IPS-NIHi7 (cell line): ENCODE measurements around the gene WFDC9.
"Not testable (repeated sequence)": the region's sequence is repeated elsewhere in the genome, so short reads cannot be mapped to it uniquely, and the experiment has no call there.

Source experiments
- DNase-seq: peaks from one replicate; pipeline ENCODE4 v3.0.0; 2012; ENCODE audit warnings: mixed read lengths; ENCODE audit errors: extremely low spot score

The WFDC9 gene

GRCh38 chr20:45631184-45631583, at the start of gene WFDC9:
TSS of gene WFDC9 (minus strand) at chr20:45631284. CDS start at chr20:45610181, 21,103 bp downstream.
- DNase-seq, result no peak

DNA sequence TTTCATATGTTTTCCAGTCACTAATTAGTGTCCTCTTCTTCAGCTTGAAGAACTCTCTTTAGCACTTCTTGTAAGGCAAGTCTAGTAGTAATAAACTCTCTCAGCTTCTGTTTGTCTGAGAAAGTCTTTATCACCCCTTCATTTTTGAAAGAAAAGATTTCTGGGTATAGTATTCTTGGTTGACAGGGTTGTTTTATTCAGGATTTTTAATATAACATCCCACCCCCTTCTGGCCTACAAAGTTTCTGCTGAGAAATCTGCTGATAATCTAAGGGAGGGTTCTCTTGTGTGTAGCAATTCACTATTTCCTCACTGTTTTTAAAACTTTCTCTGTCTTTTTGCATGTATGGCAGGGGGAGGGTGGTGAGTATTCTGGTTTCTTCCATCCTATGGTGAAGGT, 48.6 kb upstream of the WFDC9 start:
- DNase-seq, result no peak

DNA sequence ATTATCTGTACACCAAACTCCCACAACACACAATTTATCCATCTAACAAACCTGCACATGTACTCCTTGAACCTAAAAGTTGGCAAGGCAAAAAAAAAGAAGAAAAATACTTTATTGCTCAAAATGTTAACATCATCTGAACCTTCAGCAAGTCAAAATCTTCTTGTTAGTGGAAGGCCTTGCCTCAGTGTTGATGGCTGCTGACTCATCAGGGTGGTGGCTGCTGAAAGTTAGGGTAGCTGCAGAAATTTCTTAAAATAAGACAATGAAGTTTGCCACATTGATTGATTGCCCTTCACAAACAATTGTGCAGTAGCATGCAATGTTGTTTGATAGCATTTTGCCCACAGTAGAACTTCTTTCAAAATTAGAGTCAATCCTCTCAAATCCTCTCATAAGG, 41.7 kb upstream of the WFDC9 start:
- no peak for DNase-seq

- no peak for DNase-seq
Measured at GRCh38 chr20:45670139-45670538, 39.1 kb upstream of the WFDC9 start, which contains the start of gene WFDC11. TSS of gene WFDC11 (minus strand) at chr20:45670239. CDS start at chr20:45650600, 19,639 bp downstream.

DNA sequence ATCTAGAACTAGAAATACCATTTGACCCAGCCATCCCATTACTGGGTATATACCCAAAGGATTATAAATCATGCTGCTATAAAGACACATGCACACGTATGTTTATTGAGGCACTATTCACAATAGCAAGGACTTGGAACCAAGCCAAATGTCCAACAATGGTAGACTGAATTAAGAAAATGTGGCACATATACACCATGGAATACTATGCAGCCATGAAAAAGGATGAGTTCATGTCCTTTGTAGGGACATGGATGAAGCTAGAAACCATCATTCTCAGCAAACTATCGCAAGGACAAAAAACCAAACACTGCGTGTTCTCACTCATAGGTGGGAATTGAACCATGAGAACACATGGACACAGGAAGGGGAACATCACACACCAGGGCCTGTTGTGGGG, 26.0 kb upstream of the WFDC9 start:
- not testable (repeated sequence) for DNase-seq

GRCh38 chr20:45651726-45652125, 20.6 kb upstream of the WFDC9 start:
- DNase-seq, result not testable (repeated sequence)

DNA sequence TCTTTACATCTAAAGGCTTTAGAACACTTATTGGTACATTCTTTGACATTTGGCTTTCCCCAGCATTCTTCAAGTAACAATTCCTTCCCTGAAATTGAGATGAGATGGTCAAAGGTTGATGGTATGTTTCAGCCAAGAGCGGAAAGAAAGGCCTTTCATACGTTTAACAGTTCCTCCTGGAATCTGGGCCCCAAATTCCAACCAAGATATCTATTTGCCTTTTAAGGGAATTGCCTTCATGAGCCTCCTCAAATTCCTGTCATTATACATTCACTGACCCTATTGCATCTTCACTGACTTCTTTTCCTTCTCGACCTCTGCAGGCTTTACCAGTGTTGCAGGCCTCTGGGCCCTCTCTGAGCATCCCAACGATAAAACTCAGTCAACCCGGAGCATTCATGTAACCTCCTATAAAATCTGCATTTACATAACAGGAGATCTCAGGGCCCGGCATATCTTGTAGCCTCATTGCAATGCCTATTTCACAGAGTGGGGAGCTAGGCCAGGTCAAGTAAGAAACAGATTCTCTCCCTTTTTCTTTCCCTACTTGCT, 18.3 kb upstream of the WFDC9 start:
- no peak for DNase-seq

- DNase-seq, result no peak
Measured at GRCh38 chr20:45647441-45648050, 16.5 kb upstream of the WFDC9 start.

- DNase-seq, result no peak
Measured at GRCh38 chr20:45646875-45647274, 15.8 kb upstream of the WFDC9 start.

DNA sequence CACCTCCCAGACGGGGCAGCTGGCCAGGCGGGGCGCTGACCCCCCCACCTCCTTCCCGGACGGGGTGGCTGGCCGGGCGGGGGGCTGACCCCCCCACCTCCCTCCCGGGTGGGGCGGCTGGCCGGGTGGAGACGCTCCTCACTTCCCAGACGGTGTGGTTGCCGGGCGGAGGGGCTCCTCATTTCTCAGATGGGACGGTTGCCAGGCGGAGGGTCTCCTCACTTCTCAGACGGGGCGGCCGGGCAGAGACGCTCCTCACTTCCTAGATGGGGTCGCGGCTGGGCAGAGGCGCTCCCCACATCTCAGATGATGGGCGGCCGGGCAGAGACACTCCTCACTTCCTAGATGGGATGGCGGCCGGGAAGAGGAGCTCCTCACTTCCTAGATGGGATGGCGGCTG, 14.8 kb upstream of the WFDC9 start:
- DNase-seq, result not testable (repeated sequence)

DNA sequence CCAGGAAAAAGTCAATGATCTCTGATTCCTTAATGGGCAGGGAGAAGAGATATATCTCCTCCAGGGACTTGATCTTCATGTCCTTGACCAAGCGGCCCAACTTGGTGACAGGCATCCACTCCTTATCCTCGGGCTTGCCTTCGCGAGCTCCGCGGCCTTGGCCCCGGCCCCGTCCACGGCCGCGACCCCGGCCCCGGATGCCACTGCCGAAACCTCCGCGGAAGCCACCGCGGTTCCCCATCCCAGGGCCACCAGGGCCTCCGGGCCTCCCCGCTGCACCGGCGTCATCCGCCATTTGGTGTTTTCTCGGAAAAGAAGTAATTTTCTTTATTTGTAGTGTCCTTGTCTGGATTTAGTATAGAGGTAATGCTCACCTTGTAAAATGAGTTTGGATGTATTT, 10.0 kb upstream of the WFDC9 start:
- not testable (repeated sequence) for DNase-seq

DNA sequence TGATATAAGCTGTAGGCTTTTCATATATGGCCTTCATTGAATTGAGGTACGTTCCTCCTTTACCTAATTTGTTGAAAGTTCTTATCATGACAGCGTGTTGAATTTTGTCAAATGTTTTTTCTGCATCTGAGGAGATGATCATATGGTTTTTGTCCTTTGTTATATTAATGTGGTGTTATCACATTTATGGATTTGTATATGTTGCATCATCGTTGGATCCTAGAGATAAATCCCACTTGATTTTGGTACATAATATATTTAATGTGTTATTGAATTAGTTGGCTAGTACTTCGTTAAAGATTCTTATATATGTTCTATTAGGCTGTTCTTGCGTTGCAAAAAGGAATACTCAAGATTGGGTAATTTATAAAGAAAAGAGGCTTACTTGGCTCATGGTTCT, 8.6 kb upstream of the WFDC9 start:
- no peak for DNase-seq

DNA sequence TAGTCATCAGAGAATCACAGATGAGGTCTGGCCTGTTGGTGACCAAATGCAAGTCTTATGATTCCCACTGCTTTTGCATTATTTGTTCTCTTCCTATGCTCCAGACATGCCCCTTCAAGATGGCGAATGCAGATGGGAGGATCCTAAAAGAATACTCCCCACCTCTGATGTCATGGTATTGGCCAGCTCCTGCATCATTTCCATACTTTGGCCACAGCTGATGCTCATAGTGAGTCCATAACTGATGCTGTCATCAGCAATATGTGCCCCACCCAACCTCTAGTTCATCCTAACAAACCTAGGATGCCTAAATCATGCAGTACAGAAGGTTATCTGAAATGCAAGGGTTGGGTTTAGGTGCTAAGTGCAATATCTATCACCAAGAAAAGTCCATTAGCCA, 5.4 kb upstream of the WFDC9 start:
- DNase-seq, result no peak

- DNase-seq, result no peak
Measured at GRCh38 chr20:45630371-45630770, 713 bp downstream of the WFDC9 start.

- peak; percentile 90 for DNase-seq
Measured at GRCh38 chr20:45629496-45630100, 1.5 kb downstream of the WFDC9 start, which contains the start of gene WFDC10A. TSS of gene WFDC10A (plus strand) at chr20:45629739. CDS start at chr20:45629814, 75 bp downstream.

GRCh38 chr20:45626540-45626939, 4.5 kb downstream of the WFDC9 start:
- no peak for DNase-seq

GRCh38 chr20:45621593-45621992, 9.5 kb downstream of the WFDC9 start:
- no peak for DNase-seq

DNA sequence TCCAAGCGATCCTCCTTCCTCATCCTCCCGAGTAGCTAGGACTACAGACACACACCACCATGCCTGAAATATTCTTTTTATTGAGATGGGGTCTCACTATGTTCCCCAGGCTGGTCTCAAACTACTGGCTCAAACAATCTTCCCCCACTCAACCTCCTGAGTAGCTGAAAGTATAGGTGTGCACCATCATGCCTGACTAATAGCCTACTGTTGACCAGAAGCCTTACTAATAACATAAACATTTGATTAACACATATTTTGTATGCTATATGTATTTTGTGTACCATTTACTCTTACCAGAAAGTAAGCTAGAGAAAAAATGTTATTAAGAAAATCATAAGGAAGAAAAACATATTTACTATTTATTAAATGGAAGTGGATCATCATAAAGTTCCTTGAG, 13.5 kb downstream of the WFDC9 start:
- no peak for DNase-seq

DNA sequence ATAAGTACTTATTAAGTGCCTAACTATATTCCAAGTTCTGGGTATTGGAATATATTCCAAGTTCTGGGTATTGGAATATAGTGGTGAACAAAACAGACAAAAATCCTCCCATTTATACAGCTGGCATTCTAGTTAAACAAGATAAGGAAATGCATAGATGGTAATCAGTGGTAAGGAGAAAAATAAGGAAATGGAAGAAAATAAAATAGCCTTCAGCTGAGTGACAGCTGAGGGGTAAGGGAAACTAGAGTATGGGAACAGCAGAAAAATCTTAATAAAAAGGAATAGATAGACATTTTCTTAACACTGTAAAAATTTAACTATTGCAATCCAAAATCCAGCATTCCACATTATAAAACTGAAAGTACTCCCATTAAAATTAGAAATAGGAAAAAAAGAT, 18.8 kb downstream of the WFDC9 start:
- DNase-seq, result no peak

- no peak for DNase-seq
Measured at GRCh38 chr20:45611054-45611453, 20.0 kb downstream of the WFDC9 start.

- DNase-seq, result no peak
Measured at GRCh38 chr20:45607810-45608209, 23.3 kb downstream of the WFDC9 start.

DNA sequence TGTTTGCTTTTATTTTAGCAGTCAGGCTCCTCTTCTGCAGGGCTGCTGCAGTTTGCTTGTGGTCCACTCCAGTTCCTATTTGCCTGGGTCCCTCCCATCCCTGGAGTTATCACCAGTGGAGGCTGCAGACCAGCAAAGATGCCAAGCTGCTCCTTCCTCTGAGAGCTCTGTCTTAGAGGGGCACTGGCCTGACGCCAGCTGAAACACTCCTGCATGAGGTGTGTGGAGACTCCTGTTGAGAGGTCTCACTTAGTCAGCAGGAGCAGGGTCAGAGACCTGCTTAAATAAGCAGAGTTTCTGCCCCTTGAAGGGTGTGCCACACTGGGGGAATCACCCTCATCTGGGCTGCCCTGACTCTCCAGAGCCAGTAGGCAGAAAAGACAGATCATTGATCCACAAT, 35.8 kb downstream of the WFDC9 start:
- no peak for DNase-seq

- no peak for DNase-seq
Measured at GRCh38 chr20:45593498-45593897, 37.6 kb downstream of the WFDC9 start.
